Measurements from ENCODE around the gene JAKMIP1.

JAKMIP1 gene

GRCh38 chr4:6086846-6087245 is 113.5 kb downstream of the JAKMIP1 start:
- DNase-seq: no peak

DNA sequence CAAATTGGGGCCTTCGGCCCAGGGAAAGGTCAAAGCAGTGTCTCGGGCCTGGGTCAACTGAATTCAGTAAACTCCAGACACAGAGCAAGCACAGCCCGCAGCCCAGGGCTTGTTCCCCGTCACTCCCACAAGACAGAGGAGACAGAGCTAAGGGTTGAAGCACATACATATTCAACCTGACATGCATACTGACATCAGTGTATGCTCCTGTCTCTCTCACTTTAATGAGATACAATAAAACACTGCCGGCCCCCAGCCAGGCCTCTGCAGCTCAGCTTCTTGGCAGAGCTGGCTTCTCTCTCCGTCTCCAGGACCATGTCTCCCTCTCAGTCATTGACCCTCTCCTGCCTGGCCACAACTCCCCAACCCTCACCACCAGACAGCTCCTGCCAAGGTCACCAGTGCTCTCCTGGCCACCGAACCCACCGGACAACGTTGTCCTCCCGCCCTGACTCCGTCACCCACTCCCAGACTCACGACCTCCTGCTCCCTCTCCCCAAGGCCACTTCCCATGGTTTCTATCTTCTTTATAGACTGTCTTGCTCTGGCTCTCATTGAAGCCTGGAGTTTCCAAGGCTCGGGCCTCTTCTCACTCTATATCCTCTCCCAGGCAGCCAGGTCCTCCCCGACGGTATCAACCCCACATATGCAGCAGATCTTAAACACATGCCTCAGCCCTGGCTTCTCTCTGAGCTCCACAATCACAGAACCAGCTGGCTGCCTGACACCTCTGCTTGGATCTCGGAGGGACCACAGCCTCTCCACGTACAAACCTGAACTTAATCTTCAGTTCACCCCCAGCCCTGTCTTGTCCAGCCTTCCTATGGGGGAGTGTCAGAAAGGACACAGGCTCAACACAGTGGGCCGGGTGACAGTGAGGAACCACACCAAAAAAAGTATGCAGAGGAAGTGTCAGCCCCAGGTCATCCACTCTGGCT is 114.4 kb downstream of the JAKMIP1 start:
- DNase-seq: no peak

DNA sequence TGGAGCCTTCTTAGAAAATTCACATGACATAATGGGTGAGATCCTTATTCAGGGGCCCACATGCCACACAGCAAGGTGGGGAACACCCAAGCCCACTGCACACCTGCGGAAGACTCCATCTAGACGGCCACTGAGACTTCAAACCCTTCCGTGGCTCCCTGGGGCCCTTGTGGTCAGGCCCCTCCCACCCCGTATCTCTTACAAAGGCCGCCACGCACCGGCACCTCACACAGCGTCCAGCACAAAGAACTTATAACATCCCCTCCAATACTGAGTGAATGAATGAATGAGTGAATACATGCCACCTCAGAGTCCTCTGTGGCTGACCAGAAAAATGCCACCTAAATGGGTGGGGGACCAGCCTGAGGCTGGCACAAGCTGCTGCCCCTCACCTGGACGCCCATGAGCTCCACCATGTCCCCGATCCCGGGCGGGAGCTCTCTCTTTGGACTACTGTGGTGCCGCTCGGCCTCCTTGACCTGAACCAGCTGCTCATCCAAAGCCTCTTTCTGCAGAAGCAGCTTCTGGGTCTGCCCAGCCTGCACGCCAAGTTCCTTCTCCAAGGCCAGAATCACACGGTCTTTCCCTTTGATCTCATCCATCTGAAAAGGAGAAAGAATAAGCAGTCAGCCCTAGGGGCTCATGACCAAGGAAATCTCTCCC is 115.2 kb downstream of the JAKMIP1 start:
- no peak for DNase-seq

- no peak for DNase-seq
Observed at GRCh38 chr4:6079965-6080364, 120.4 kb downstream of the JAKMIP1 start.

GRCh38 chr4:6078560-6078959 is 121.8 kb downstream of the JAKMIP1 start:
- DNase-seq: no peak

GRCh38 chr4:6076391-6076790 is 124.0 kb downstream of the JAKMIP1 start:
- DNase-seq: no peak

GRCh38 chr4:6074758-6075157 is 125.6 kb downstream of the JAKMIP1 start:
- no peak for DNase-seq

DNA sequence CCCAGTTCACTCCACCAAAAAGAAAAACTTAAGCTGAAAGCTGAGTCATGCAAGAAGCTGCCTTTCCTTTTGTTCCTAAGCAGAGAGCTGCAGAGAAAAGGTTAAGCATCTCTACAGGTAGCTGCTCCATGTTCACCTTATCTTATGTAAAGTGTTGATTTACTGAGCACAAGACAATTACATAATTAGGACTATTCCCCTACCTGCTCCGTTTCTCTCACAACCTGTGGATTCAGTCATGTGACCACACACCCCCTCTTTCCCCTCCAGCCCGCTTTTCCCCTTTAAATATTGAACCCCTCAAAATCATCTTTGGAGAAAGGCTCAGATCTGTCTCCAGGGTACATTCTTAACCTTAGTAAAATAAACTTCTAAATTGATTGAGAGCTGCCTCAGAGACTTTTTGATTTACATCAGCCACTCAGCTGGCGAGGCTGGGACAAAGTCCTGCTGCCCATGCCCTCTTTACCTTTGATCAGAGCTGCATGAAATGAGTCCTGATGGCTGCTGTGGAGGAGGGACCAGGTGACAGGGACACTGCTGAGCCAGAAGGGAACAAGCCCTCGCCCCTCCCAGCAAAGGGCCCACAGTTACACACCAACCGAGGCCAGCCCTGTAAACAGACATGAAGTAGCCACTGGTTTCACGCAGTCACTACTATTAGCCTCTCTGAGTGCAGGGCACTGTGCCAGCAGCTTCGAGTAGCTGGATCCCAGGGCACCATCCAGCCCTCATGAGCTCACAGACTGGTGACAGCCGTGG is 128.2 kb downstream of the JAKMIP1 start:
- no peak for DNase-seq

- DNase-seq: no peak
Observed at GRCh38 chr4:6071191-6071958, 129.0 kb downstream of the JAKMIP1 start.

DNA sequence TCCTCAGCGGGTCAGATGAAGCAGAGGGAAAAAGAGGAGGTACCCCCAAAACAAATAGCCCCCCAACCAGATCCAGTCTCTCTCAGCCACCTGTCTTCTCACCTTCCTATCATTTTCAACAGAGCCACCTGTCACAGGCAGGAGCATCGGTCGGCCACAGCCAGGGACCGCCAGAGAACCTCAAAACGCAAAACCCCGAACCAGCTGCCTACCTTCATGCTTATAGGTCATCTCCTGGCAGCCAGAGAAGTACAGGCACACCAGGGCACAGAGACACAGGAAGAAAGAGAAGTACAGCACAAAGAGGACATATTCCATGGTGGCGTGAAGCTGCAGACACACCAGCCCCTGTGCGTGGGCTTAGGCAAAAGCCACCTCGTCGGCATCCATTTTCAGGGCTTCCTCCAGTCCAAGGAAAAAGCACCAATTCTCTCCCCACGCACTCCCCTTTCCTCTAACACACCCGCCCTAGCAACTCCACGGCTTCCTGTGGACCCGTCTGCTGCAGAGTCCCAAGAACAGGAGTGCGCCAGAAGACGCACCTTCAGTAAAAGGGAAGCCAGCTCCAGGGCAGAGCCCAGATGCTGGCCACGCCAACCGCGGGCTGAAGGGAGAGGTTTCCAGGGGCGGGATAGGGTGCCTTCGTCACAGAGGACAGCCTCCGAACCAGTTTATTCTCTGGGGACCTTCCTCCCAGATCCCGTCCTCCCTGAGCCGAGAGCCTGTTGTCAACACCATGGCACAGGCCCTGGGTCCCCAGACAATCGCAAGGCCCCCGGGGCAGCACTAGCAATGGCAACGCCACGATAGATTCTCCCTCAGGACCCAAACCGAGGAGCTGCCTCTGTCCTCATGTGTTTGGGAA is 130.3 kb downstream of the JAKMIP1 start:
- no peak for DNase-seq

GRCh38 chr4:6068986-6069385 is 131.4 kb downstream of the JAKMIP1 start:
- DNase-seq: no peak

DNA sequence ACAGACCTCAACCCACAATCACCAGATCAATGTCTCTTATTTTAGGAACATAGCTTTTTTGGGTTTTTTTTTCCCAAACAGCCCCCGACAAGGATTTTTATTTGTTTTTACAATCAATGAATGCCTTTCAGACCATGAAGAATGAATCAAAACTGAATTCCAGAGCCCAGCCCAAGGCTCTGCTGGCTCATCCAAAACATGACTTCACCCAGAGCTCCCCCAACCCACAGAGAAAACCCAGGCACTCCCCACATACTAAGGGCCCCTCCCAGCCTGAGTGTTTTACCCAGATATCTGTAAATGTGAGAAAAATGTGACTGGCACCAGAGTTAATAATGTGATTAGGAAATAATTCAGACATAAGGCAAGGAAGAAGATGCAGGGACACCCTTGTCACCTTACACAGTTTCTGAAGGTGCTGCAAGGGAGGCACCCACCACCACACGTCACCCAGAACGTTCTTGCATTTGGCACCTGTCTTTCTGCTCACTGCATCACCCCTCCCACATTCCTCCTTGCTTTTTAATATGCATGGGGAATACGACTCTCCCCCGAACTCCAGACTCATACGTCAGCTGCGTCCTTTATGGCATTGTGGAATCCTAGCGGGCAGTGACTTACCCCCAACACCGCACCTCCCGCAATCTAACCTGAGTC is 134.3 kb downstream of the JAKMIP1 start:
- DNase-seq: no peak

DNA sequence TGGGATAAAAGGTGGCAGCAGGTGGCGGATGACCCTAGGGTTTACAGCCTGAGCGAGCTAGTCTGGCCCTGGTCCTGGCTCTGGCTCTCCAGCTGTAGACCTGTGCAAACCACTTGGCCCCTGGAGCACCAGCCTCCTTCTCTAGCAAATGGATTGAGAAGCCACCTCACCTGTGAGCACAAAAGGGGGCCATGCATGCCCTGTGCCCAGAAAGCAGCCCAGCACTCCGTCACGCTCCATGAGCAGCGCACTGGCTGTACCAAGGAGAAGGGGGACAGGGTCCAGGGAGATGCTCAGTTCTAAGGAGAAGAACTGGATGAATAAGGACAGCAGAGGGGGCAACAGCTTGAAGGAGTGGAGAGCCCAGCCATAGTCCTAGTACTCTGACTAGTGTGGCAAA is 135.2 kb downstream of the JAKMIP1 start:
- no peak for DNase-seq

- DNase-seq: no peak
Observed at GRCh38 chr4:6064383-6064782, 136.0 kb downstream of the JAKMIP1 start.

DNA sequence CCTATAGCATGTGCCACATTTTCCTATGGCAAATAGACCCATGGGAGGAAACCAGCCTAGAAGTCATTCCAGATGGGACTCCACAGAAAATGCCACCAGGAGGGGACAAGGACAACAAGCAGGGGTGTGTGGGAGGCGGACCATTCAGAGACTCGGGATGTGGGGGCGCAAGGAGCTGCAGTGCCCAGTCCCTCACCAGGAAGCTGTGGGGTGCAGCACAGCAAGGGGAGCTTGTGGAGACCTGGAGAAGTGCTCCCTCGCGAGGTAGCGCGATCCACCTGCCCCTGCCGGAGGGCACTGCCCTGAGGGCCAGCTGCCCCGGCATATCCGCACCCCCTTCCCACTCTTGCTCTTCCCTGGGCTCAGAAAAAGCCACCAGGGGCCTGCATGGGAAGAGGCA is 136.7 kb downstream of the JAKMIP1 start:
- DNase-seq: no peak

DNA sequence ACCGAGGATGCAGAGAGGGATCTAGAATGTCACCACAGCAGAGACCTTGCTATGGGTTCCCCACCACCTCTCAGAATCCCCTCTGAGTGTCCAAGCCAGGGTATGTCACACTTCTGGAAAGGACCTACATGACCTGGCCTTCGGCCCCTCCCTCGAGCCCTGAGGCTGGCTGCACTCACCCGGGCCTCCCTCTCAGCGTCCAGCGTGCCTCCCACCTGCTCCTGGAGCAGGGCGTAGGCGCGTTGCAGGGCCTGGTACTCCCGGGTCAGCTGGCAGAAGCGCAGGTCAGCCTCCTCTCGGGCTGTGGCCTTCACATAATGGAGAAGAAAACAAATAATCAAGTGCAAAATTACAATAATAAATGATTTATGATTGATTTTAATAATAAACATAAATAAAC is 138.2 kb downstream of the JAKMIP1 start:
- no peak for DNase-seq

GRCh38 chr4:6059375-6059805 is 141.0 kb downstream of the JAKMIP1 start:
- DNase-seq: no peak

DNA sequence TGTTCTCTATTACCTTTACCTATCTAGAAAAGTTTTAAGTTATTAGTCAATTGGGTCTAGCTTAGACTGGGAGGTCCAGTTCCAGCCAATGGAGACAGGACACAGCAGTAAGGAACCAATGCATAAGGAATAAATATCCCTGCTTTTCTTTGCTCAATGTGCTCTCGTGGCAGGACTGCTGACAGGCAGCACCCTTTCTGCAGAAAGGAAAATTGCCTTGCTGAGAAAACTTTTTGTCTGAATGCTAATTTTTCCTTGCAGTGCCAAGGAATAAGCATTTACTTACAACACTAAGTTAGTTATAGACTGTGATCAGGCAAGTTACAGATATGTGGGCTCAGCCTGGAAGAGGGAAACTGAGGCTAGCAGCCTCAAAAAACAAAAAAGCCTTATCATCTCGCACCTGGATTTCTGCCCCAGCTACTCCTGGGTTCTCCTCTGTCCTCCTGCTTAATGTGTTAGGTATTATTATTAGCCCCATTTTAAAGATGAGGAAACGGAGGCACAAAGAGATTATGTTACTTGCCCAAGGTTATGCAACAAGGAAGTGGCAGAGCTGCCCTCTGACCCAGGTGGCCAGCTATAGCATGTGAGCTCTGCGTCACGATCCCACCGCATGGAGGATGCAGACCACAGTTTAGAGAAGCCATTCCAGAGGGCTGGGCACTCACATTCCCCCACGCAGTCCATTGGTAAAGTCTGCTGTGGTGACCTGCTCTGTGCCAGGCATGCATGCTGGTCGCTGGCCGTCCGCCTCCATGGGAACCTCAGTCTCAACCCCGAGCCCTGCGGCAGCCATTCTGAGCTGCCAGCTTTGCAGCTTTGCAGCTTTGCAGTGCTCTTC is 141.6 kb downstream of the JAKMIP1 start:
- no peak for DNase-seq

- no peak for DNase-seq
Observed at GRCh38 chr4:6056976-6057766, 143.2 kb downstream of the JAKMIP1 start.
